Keratinocyte (primary cell): ENCODE measurements around the gene ACTA2. TPM values are rescaled to one million over a fixed set of nuclear protein-coding genes. Genes with fewer than 3 reads are reported as not detected.
A peak's percentile ranks its signal among the peaks of the same experiment; 100 is the strongest.

Experiments
- DNase-seq: peaks from one replicate; pipeline ENCODE4 v3.0.0-alpha.2; 2011; ENCODE audit warnings: low read depth, missing footprints, low spot score
- FAIRE-seq: peaks from 2 replicates; lab custom pipeline; 2011; peaks lifted over from hg19 to GRCh38; lab: Jason Lieb, UNC
- H2AFZ ChIP-seq: 2 replicates; pipeline ENCODE4 v1.6.0; 2012; ENCODE audit warnings: low read length, control low read depth, inconsistent platforms; ENCODE audit not compliant: control insufficient read depth
- H3K27ac ChIP-seq: 2 replicates; pipeline ENCODE4 v1.5.1; 2011; ENCODE audit warnings: low read length; ENCODE audit not compliant: control insufficient read depth, insufficient read depth
- H3K27me3 ChIP-seq: 3 replicates; pipeline ENCODE4 v1.6.0; 2011; ENCODE audit warnings: low read length; ENCODE audit not compliant: control insufficient read depth, insufficient read depth; ENCODE audit errors: extremely low read depth
- H3K36me3 ChIP-seq, 2 experiments: 2 replicates in 1 of 2; 3 replicates in 1 of 2; pipeline ENCODE4 v1.5.1; 2011; ENCODE audit warnings: low read length in 2 of 2, mild to moderate bottlenecking in 1 of 2; ENCODE audit not compliant: control insufficient read depth in 2 of 2, insufficient read depth in 2 of 2; ENCODE audit errors: extremely low read depth in 1 of 2
- H3K4me1 ChIP-seq: 3 replicates; pipeline ENCODE4 v1.5.1; 2011; ENCODE audit warnings: low read length; ENCODE audit not compliant: control insufficient read depth, insufficient read depth; ENCODE audit errors: extremely low read depth
- H3K4me2 ChIP-seq: 3 replicates; pipeline ENCODE4 v1.6.0; 2011; ENCODE audit warnings: low read depth, low read length; ENCODE audit not compliant: control insufficient read depth, insufficient read depth; ENCODE audit errors: extremely low read depth
- H3K4me3 ChIP-seq, 3 experiments: fragments of 200-600 bp in 1 of 3; sonication (generic) in 1 of 3; 2 replicates in 2 of 3; 3 replicates in 1 of 3; pipeline ENCODE4 v1.5.1; 2011 to 2016; ENCODE audit warnings: low read length in 3 of 3, mild to moderate bottlenecking in 3 of 3, control low read depth in 2 of 3, inconsistent platforms in 1 of 3, low read depth in 1 of 3, mixed read lengths in 1 of 3, mixed run types in 1 of 3, moderate library complexity in 1 of 3; ENCODE audit not compliant: control insufficient read depth in 2 of 3, insufficient read depth in 2 of 3; ENCODE audit errors: extremely low read depth in 1 of 3
- H3K79me2 ChIP-seq: 2 replicates; pipeline ENCODE4 v1.6.0; 2012; ENCODE audit warnings: low read length; ENCODE audit not compliant: control insufficient read depth, insufficient read depth
- H3K9ac ChIP-seq: 3 replicates; pipeline ENCODE4 v1.6.0; 2011; ENCODE audit warnings: low read length; ENCODE audit not compliant: control insufficient read depth, insufficient read depth; ENCODE audit errors: extremely low read depth
- H3K9me1 ChIP-seq: 3 replicates; pipeline ENCODE4 v1.6.0; 2011; ENCODE audit warnings: low read length; ENCODE audit not compliant: control insufficient read depth, insufficient read depth; ENCODE audit errors: extremely low read depth
- H3K9me3 ChIP-seq: 2 replicates; pipeline ENCODE4 v1.5.1; 2012; ENCODE audit warnings: low read depth, low read length; ENCODE audit not compliant: control insufficient read depth
- H4K20me1 ChIP-seq: 3 replicates; pipeline ENCODE4 v1.6.0; 2011; ENCODE audit warnings: low read length; ENCODE audit not compliant: control insufficient read depth, insufficient read depth; ENCODE audit errors: extremely low read depth
- EZH2 ChIP-seq: IDR thresholded peaks from one replicate; pipeline ENCODE4 v1.6.1; 2012; ENCODE audit warnings: inconsistent platforms, mild to moderate bottlenecking, low read length, moderate library complexity
- dilution Hi-C: fragments of 300-500 bp; cut with MboI; formaldehyde crosslinking; loops from one replicate; pipeline ENCODE4 v1.7.0; 2020; ENCODE audit warnings: low sequenced_read_pairs; ENCODE audit not compliant: extremely low pct_ligation_motif_present
- polyA plus RNA-seq, 5 experiments: library from polyadenylated mRNA; depleted of rRNA in 3 of 5; stranded (reverse) in 3 of 5; stranded (forward) in 1 of 5; unstranded in 1 of 5; fragments of >200 nt; gene quantifications; 1 replicate in 1 of 5; 2 replicates in 3 of 5; 3 replicates in 1 of 5; pipeline versions ENCODE4 v1.2.1 to v1.2.3, GENCODE V29; 2011 to 2012; ENCODE audit warnings: missing spikeins in 2 of 5, low read depth in 1 of 5, low replicate concordance in 1 of 5
- TF ChIP-seq, protein P1 (sequence below), 3 experiments: IDR thresholded peaks in 1 of 3; conservative IDR thresholded peaks in 1 of 3; optimal IDR thresholded peaks in 1 of 3; 2 replicates in 2 of 3; 3 replicates in 1 of 3; pipeline versions ENCODE3 to v1.5.1; 2011; ENCODE audit warnings: low read length in 3 of 3, mild to moderate bottlenecking in 3 of 3, moderate library complexity in 2 of 3, control low read depth in 1 of 3, inconsistent platforms in 1 of 3; ENCODE audit not compliant: insufficient read depth in 2 of 3; ENCODE audit errors: extremely low read depth in 1 of 3

Gene ACTA2
- polyA plus RNA-seq, 1 donor (not counting 4 experiments of a cell fraction or from before 2014, with no cell fraction given) = 3.7 TPM

DNA sequence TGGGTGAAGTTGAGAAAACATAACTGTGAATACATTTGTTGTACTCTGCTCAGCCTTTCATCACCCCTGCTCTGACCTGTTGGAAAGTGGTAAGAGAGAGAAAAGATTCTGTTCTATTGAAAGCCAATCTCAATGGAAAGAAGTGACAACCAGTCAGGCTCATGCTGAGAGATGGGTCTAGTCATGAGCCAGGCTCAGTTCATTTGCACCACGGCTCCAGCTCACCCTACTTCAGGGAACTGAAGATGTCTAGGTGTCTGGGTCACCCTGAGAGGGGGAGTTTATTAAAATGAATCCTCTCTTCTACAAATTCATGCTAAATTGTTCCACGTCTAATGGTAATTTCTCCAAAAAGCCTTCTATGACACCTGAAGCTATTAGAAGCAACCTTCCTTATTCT is 25.9 kb upstream of the ACTA2 start:
- Histone ChIP-seq H3K4me2 (no peak overlapping the region), H2AFZ (no peak overlapping the region), H3K9me1 (no peaks in the 10 kb centered on the region), H3K79me2 (no peaks in the 10 kb centered on the region), H3K4me1 (peaks cover 14% of the 10 kb centered on the region), H3K27me3 (no peaks in the 10 kb centered on the region), H3K36me3 (no peaks in the 10 kb centered on the region), H3K27ac (no peak overlapping the region), H3K9ac (no peak overlapping the region), H3K9me3 (no peaks in the 10 kb centered on the region), H4K20me1 (no peaks in the 10 kb centered on the region), H3K4me3 (no peak overlapping the region)
- FAIRE-seq (no peak), DNase-seq (no peak)
- no peak for TF ChIP-seq EZH2
- TF ChIP-seq, protein P1, sequence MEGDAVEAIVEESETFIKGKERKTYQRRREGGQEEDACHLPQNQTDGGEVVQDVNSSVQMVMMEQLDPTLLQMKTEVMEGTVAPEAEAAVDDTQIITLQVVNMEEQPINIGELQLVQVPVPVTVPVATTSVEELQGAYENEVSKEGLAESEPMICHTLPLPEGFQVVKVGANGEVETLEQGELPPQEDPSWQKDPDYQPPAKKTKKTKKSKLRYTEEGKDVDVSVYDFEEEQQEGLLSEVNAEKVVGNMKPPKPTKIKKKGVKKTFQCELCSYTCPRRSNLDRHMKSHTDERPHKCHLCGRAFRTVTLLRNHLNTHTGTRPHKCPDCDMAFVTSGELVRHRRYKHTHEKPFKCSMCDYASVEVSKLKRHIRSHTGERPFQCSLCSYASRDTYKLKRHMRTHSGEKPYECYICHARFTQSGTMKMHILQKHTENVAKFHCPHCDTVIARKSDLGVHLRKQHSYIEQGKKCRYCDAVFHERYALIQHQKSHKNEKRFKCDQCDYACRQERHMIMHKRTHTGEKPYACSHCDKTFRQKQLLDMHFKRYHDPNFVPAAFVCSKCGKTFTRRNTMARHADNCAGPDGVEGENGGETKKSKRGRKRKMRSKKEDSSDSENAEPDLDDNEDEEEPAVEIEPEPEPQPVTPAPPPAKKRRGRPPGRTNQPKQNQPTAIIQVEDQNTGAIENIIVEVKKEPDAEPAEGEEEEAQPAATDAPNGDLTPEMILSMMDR (optimal IDR thresholded peaks at IDR 0.05 in 1 of 3, IDR thresholded peaks at IDR 0.05 in 1 of 3, conservative IDR thresholded peaks at IDR 0.05 in 1 of 3; ENCODE audit: extremely low read depth in 1 of 3, insufficient read depth in 2 of 3, low read length in 3 of 3) = no peak
- dilution Hi-C loops = no loop called here

DNA sequence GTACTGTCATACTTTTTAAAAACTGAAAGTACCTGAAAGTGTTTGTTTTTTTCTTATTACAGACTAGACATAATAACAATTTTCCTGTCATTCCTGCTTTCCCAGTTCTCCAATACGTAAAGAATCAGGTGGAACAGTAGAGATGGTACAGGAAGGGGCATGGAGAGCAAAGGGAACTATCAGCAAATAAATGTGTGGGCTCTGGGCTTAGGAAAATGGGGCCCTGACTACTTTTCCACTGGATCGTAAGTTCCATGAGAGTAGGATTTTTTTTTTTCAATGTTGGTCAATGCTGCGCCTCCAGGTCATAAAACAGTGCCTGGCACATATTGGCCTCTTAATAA is 22.8 kb upstream of the ACTA2 start:
- TF ChIP-seq, protein P1 (optimal IDR thresholded peaks at IDR 0.05 in 1 of 3, IDR thresholded peaks at IDR 0.05 in 1 of 3, conservative IDR thresholded peaks at IDR 0.05 in 1 of 3; ENCODE audit: extremely low read depth in 1 of 3, insufficient read depth in 2 of 3, low read length in 3 of 3) = no peak
- no peak for TF ChIP-seq EZH2
- H3K4me1 ChIP-seq = peaks cover 14% of the 10 kb centered on the region
- no peaks in the 10 kb centered on the region for H3K9me1 ChIP-seq
- H3K79me2 ChIP-seq = no peaks in the 10 kb centered on the region
- peak overlapping the region; percentile 59 for H3K9ac ChIP-seq
- no peaks in the 10 kb centered on the region for H3K9me3 ChIP-seq
- peak overlapping the region; percentile 63 for H3K27ac ChIP-seq
- peak overlapping the region; percentile 94 for H3K4me2 ChIP-seq
- H3K36me3 ChIP-seq = no peaks in the 10 kb centered on the region
- dilution Hi-C loops = no loop called here
- no peaks in the 10 kb centered on the region for H4K20me1 ChIP-seq
- DNase-seq (no peak), FAIRE-seq (peak; percentile 55)
- no peaks in the 10 kb centered on the region for H3K27me3 ChIP-seq
- peak overlapping the region; percentile 94 for H2AFZ ChIP-seq
- H3K4me3 ChIP-seq = peak overlapping the region; percentile 32 to 79 (median 70)
